ENCODE data around the gene PES1. TPM values are rescaled to one million over a fixed set of nuclear protein-coding genes. Genes with fewer than 3 reads are reported as not detected.

Gene PES1
- 42.0 TPM for polyA plus RNA-seq (2013, experiment 1 of 2)
- polyA plus RNA-seq (2013, experiment 2 of 2), result 42.4 TPM

GRCh38 chr22:30591588-30592359, at the start of gene PES1:
Gene PES1, minus strand, starts transcription at chr22:30591910. Its CDS starts 77 bp downstream, at chr22:30591833.
- no peaks in the 10 kb centered on the region for H3K9me3 ChIP-seq (replicated peaks in 1 of 2; ENCODE audit: control insufficient read depth in 2 of 2, insufficient read depth in 1 of 2, low read depth in 1 of 2, low read length in 2 of 2)
- H3K18ac ChIP-seq (ENCODE audit: low read length), result no peak within 1 kb of the TSS
- H2BK15ac ChIP-seq (ENCODE audit: low read length), result no peak within 1 kb of the TSS
- H2BK12ac ChIP-seq (ENCODE audit: low read length), result no peak within 1 kb of the TSS
- H3K4me2 ChIP-seq (ENCODE audit: insufficient read depth, low read length, poor library complexity, severe bottlenecking), result peak within 1 kb of the TSS; percentile 72
- H3K4me1 ChIP-seq (ENCODE audit: control insufficient read depth in 2 of 2, insufficient read depth in 1 of 2, low read depth in 1 of 2, low read length in 2 of 2), result peaks cover 7 to 10% of the 10 kb centered on the region in 2 donors
- H2BK120ac ChIP-seq (ENCODE audit: low read depth, low read length), result no peak within 1 kb of the TSS
- peaks cover 5% of the 10 kb centered on the region for H3K79me1 ChIP-seq (ENCODE audit: low read depth, low read length)
- no peak within 1 kb of the TSS for H3K4ac ChIP-seq (ENCODE audit: low read length)
- peak within 1 kb of the TSS; percentile 63 for H3K9ac ChIP-seq (ENCODE audit: low read depth, low read length, poor library complexity)
- H3K36me3 ChIP-seq (replicated peaks in 1 of 2; ENCODE audit: control insufficient read depth in 2 of 2, insufficient read depth in 2 of 2, low read length in 2 of 2), result peaks cover 19 to 28% of the 10 kb centered on the region in 2 donors
- no peak within 1 kb of the TSS for H2AK5ac ChIP-seq (ENCODE audit: low read depth, low read length)
- H3K27me3 ChIP-seq (ENCODE audit: control insufficient read depth in 3 of 3, insufficient read depth in 3 of 3, low read depth in 1 of 3, low read length in 3 of 3), result no peaks in the 10 kb centered on the region
- no peak within 1 kb of the TSS for H3K27ac ChIP-seq (replicated peaks; ENCODE audit: low read length)
- no peak within 1 kb of the TSS for H3K14ac ChIP-seq (ENCODE audit: low read length)
- no peak within 1 kb of the TSS for H4K91ac ChIP-seq (ENCODE audit: low read depth, low read length, poor library complexity)
- H3K23ac ChIP-seq (ENCODE audit: low read depth, low read length, poor library complexity), result no peak within 1 kb of the TSS
- no peak within 1 kb of the TSS for H2BK5ac ChIP-seq (ENCODE audit: low read length)
- H4K8ac ChIP-seq (ENCODE audit: low read depth, low read length), result no peak within 1 kb of the TSS
- H3K4me3 ChIP-seq (ENCODE audit: low read length in 2 of 2), result peak within 1 kb of the TSS; percentile 76 to 85
- H2AFZ ChIP-seq (ENCODE audit: low read length), result peak within 1 kb of the TSS; percentile 66
- DNase-seq (ENCODE audit: low spot score), result peak; percentile 98
- no CpG with 5 or more reads among the region's 49 CpGs for WGBS, 2 donors (ENCODE audit: extremely low coverage in 2 of 2, insufficient read length in 2 of 2, insufficient replicate concordance in 1 of 2)

GRCh38 chr22:30640839-30641430, 49.2 kb upstream of the PES1 start:
- H3K27ac ChIP-seq (replicated peaks; ENCODE audit: low read length), result no peak overlapping the region
- no peak overlapping the region for H2BK5ac ChIP-seq (ENCODE audit: low read length)
- no CpG with 5 or more reads among the region's 4 CpGs for WGBS, 2 donors (ENCODE audit: extremely low coverage in 2 of 2, insufficient read length in 2 of 2, insufficient replicate concordance in 1 of 2)
- H4K8ac ChIP-seq (ENCODE audit: low read depth, low read length), result no peak overlapping the region
- H2AFZ ChIP-seq (ENCODE audit: low read length), result no peak overlapping the region
- H2BK15ac ChIP-seq (ENCODE audit: low read length), result no peak overlapping the region
- H3K9me3 ChIP-seq (replicated peaks in 1 of 2; ENCODE audit: control insufficient read depth in 2 of 2, insufficient read depth in 1 of 2, low read depth in 1 of 2, low read length in 2 of 2), result no peaks in the 10 kb centered on the region
- no peak overlapping the region for H3K23ac ChIP-seq (ENCODE audit: low read depth, low read length, poor library complexity)
- H3K79me1 ChIP-seq (ENCODE audit: low read depth, low read length), result peaks cover 9% of the 10 kb centered on the region
- H2BK120ac ChIP-seq (ENCODE audit: low read depth, low read length), result no peak overlapping the region
- no peaks in the 10 kb centered on the region for H3K36me3 ChIP-seq (replicated peaks in 1 of 2; ENCODE audit: control insufficient read depth in 2 of 2, insufficient read depth in 2 of 2, low read length in 2 of 2)
- no peak overlapping the region for H3K18ac ChIP-seq (ENCODE audit: low read length)
- no peak overlapping the region for H3K4me2 ChIP-seq (ENCODE audit: insufficient read depth, low read length, poor library complexity, severe bottlenecking)
- H3K4me3 ChIP-seq (ENCODE audit: low read length in 2 of 2), result peak overlapping the region in 1 of 2 donors; percentile 34
- no peak overlapping the region for H3K4ac ChIP-seq (ENCODE audit: low read length)
- H3K9ac ChIP-seq (ENCODE audit: low read depth, low read length, poor library complexity), result no peak overlapping the region
- H2AK5ac ChIP-seq (ENCODE audit: low read depth, low read length), result peak overlapping the region; percentile 24
- no peak overlapping the region for H4K91ac ChIP-seq (ENCODE audit: low read depth, low read length, poor library complexity)
- no peak overlapping the region for H2BK12ac ChIP-seq (ENCODE audit: low read length)
- DNase-seq (ENCODE audit: low spot score), result no peak
- H3K4me1 ChIP-seq (ENCODE audit: control insufficient read depth in 2 of 2, insufficient read depth in 1 of 2, low read depth in 1 of 2, low read length in 2 of 2), result peaks cover 7 to 8% of the 10 kb centered on the region in 2 donors
- H3K14ac ChIP-seq (ENCODE audit: low read length), result peak overlapping the region; percentile 21
- peaks cover 0 to 2% (median 0%) of the 10 kb centered on the region in 3 experiments for H3K27me3 ChIP-seq (ENCODE audit: control insufficient read depth in 3 of 3, insufficient read depth in 3 of 3, low read depth in 1 of 3, low read length in 3 of 3)

- no peak for DNase-seq (ENCODE audit: low spot score)
- Histone ChIP-seq H4K91ac (ENCODE audit: low read depth, low read length, poor library complexity) (no peak overlapping the region), H3K27ac (replicated peaks; ENCODE audit: low read length) (no peak overlapping the region), H2AFZ (ENCODE audit: low read length) (no peak overlapping the region), H3K4me1 (ENCODE audit: control insufficient read depth in 2 of 2, insufficient read depth in 1 of 2, low read depth in 1 of 2, low read length in 2 of 2) (peaks cover 8 to 11% of the 10 kb centered on the region in 2 donors), H3K9ac (ENCODE audit: low read depth, low read length, poor library complexity) (no peak overlapping the region), H2BK15ac (ENCODE audit: low read length) (no peak overlapping the region), H3K27me3 (ENCODE audit: control insufficient read depth in 3 of 3, insufficient read depth in 3 of 3, low read depth in 1 of 3, low read length in 3 of 3) (peaks cover 0 to 2% (median 0%) of the 10 kb centered on the region in 3 experiments), H3K23ac (ENCODE audit: low read depth, low read length, poor library complexity) (no peak overlapping the region), H3K4ac (ENCODE audit: low read length) (no peak overlapping the region), H2BK5ac (ENCODE audit: low read length) (no peak overlapping the region), H3K9me3 (replicated peaks in 1 of 2; ENCODE audit: control insufficient read depth in 2 of 2, insufficient read depth in 1 of 2, low read depth in 1 of 2, low read length in 2 of 2) (no peaks in the 10 kb centered on the region), H4K8ac (ENCODE audit: low read depth, low read length) (no peak overlapping the region), H3K36me3 (replicated peaks in 1 of 2; ENCODE audit: control insufficient read depth in 2 of 2, insufficient read depth in 2 of 2, low read length in 2 of 2) (no peaks in the 10 kb centered on the region), H3K18ac (ENCODE audit: low read length) (peak overlapping the region; percentile 17), H3K79me1 (ENCODE audit: low read depth, low read length) (peaks cover 9% of the 10 kb centered on the region), H2BK120ac (ENCODE audit: low read depth, low read length) (no peak overlapping the region), H2BK12ac (ENCODE audit: low read length) (no peak overlapping the region), H3K4me3 (ENCODE audit: low read length in 2 of 2) (no peak overlapping the region), H3K4me2 (ENCODE audit: insufficient read depth, low read length, poor library complexity, severe bottlenecking) (no peak overlapping the region), H3K14ac (ENCODE audit: low read length) (peak overlapping the region; percentile 21), H2AK5ac (ENCODE audit: low read depth, low read length) (no peak overlapping the region)
- WGBS, 2 donors (ENCODE audit: extremely low coverage in 2 of 2, insufficient read length in 2 of 2, insufficient replicate concordance in 1 of 2), result no CpG with 5 or more reads among the region's 4 CpGs
These were observed 48.7 kb upstream of the PES1 start for GRCh38 chr22:30640361-30640760.

- no peak overlapping the region for H3K14ac ChIP-seq (ENCODE audit: low read length)
- peaks cover 9% of the 10 kb centered on the region for H3K79me1 ChIP-seq (ENCODE audit: low read depth, low read length)
- H3K9ac ChIP-seq (ENCODE audit: low read depth, low read length, poor library complexity), result no peak overlapping the region
- no peak overlapping the region for H2BK12ac ChIP-seq (ENCODE audit: low read length)
- no CpG with 5 or more reads among the region's 1 CpG for WGBS, 2 donors (ENCODE audit: extremely low coverage in 2 of 2, insufficient read length in 2 of 2, insufficient replicate concordance in 1 of 2)
- H3K4me1 ChIP-seq (ENCODE audit: control insufficient read depth in 2 of 2, insufficient read depth in 1 of 2, low read depth in 1 of 2, low read length in 2 of 2), result peaks cover 17 to 19% of the 10 kb centered on the region in 2 donors
- no peak for DNase-seq (ENCODE audit: low spot score)
- H3K27me3 ChIP-seq (ENCODE audit: control insufficient read depth in 3 of 3, insufficient read depth in 3 of 3, low read depth in 1 of 3, low read length in 3 of 3), result peaks cover 0 to 4% (median 0%) of the 10 kb centered on the region in 3 experiments
- no peak overlapping the region for H4K8ac ChIP-seq (ENCODE audit: low read depth, low read length)
- H3K4ac ChIP-seq (ENCODE audit: low read length), result no peak overlapping the region
- H3K4me2 ChIP-seq (ENCODE audit: insufficient read depth, low read length, poor library complexity, severe bottlenecking), result no peak overlapping the region
- H3K23ac ChIP-seq (ENCODE audit: low read depth, low read length, poor library complexity), result no peak overlapping the region
- H4K91ac ChIP-seq (ENCODE audit: low read depth, low read length, poor library complexity), result no peak overlapping the region
- H3K4me3 ChIP-seq (ENCODE audit: low read length in 2 of 2), result no peak overlapping the region
- no peaks in the 10 kb centered on the region for H3K36me3 ChIP-seq (replicated peaks in 1 of 2; ENCODE audit: control insufficient read depth in 2 of 2, insufficient read depth in 2 of 2, low read length in 2 of 2)
- no peak overlapping the region for H2BK120ac ChIP-seq (ENCODE audit: low read depth, low read length)
- no peak overlapping the region for H2AK5ac ChIP-seq (ENCODE audit: low read depth, low read length)
- no peak overlapping the region for H3K18ac ChIP-seq (ENCODE audit: low read length)
- H3K27ac ChIP-seq (replicated peaks; ENCODE audit: low read length), result no peak overlapping the region
- no peak overlapping the region for H2BK15ac ChIP-seq (ENCODE audit: low read length)
- H3K9me3 ChIP-seq (replicated peaks in 1 of 2; ENCODE audit: control insufficient read depth in 2 of 2, insufficient read depth in 1 of 2, low read depth in 1 of 2, low read length in 2 of 2), result no peaks in the 10 kb centered on the region
- H2AFZ ChIP-seq (ENCODE audit: low read length), result no peak overlapping the region
- no peak overlapping the region for H2BK5ac ChIP-seq (ENCODE audit: low read length)
These were observed 46.0 kb upstream of the PES1 start for GRCh38 chr22:30637701-30638114.
